Cardiac fibroblast (primary cell): ENCODE results near the gene OR3A1.
"Not testable (repeated sequence)": the region's sequence is repeated elsewhere in the genome, so short reads cannot be mapped to it uniquely, and the experiment has no call there.

Source experiments
- DNase-seq, 2 donors: peaks; one replicate each; pipeline versions ENCODE4 v3.0.0 to v3.0.0-alpha.2; 2010; ENCODE audit warnings: low read depth in 2 of 2
- H3K4me3 ChIP-seq, 2 donors: replicated peaks in 1 of 2; 1 replicate in 1 of 2; 2 replicates in 1 of 2; pipeline ENCODE4 v1.5.1; 2011; ENCODE audit warnings: low read depth in 2 of 2, low read length in 2 of 2, mild to moderate bottlenecking in 2 of 2, moderate library complexity in 1 of 2
- CTCF ChIP-seq: IDR thresholded peaks from one replicate; pipeline ENCODE4 v1.5.1; 2011; ENCODE audit warnings: low read depth, mild to moderate bottlenecking, low read length, inconsistent platforms

The OR3A1 gene

DNA sequence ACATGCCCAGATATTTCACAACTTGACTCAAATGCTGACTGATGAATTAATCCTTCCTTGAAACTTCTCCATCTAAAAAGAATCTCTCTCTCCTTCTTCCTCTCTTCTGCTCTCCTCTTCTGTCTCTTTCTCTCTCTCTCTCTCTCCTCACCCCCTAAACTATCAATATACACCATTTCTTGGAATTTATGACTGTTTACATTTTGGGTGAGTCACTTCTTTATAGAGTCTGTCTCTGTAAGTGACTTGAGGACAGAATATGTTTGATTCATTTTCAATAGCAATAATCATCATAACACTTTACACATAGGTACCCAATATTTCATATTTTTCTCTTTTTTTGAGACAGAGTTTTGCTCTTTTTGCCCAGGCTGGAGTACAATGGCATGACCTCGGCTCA lies 15.3 kb downstream of the OR3A1 start:
- no peak for TF ChIP-seq CTCF

DNA sequence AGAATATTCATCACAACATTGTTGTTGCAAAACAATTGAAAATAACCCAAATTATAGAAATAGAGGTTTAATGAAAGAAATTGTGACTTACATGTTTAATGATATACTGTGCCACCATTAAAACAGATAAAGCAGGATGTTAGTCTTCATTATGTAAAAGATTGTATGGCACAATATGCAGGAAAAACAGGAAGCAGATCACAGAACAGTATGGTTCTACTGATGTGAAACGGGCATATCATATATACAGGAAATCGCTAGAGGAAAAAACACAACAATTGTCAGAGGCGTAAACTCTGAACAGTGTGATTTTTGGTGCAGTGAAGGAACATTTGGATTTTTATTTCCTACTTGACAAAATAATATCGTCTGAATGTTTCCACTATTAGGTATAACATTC lies 22.0 kb downstream of the OR3A1 start:
- no peak overlapping the region for H3K4me3 ChIP-seq
- no peak for TF ChIP-seq CTCF
- DNase-seq: no peak

More for the DNA sequence above, 15.3 kb downstream of the OR3A1 start:
- H3K4me3 ChIP-seq: no peak overlapping the region
- no peak for DNase-seq

GRCh38 chr17:3271072-3271848 lies 26.9 kb downstream of the OR3A1 start:
- H3K4me3 ChIP-seq: no peak overlapping the region
- DNase-seq: no peak

GRCh38 chr17:3260600-3260999 lies 37.6 kb downstream of the OR3A1 start:
- TF ChIP-seq CTCF: no peak
- no peak overlapping the region for H3K4me3 ChIP-seq
- DNase-seq: no peak

More at GRCh38 chr17:3271072-3271848, 26.9 kb downstream of the OR3A1 start:
- TF ChIP-seq CTCF: no peak

DNA sequence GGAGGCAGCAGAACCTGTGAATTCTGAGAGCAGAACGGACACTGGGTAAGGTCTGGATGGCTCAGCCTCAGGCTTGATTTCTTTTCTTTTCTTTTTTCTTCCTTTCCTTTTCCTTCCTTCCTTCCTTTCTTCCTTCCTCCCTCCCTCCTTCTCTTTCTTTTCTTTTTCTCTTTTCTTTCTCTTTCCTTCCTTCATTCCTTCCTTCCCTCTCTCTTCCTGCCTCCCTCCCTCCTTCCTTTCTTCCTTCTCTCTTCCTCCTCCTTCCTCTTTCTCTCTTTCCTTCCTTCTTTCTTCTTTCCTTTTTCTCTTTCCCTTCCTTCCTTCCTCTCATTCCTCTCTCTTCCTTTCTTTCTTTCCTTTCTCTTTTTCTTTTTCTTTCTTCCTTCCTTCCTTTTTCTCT lies 38.0 kb downstream of the OR3A1 start:
- H3K4me3 ChIP-seq: no peak overlapping the region
- no peak for DNase-seq
- no peak for TF ChIP-seq CTCF

- no peak for DNase-seq
- no peak for TF ChIP-seq CTCF
- H3K4me3 ChIP-seq: no peak overlapping the region
These were observed 41.6 kb downstream of the OR3A1 start for GRCh38 chr17:3256575-3256974.

DNA sequence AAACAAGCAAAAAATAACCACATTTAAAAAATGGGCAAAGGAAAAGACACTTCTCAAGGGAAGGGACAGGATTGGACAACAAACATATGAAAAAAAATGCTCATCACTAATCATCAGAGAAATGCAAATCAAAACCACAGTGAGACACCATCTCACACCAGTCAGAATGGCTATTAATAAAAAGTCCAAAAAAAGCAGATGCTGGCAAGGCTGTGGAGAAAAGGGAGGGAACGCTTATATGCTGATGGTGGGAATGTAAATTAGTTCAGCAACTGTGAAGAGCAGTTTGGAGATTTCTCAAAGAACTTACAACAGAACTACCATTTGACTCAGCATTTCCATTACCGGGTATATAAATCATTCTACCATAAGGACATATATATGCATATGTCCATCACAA lies 49.1 kb downstream of the OR3A1 start:
- not testable (repeated sequence) for DNase-seq, H3K4me3 ChIP-seq

GRCh38 chr17:3244841-3245240 lies 53.3 kb downstream of the OR3A1 start:
- H3K4me3 ChIP-seq, DNase-seq: not testable (repeated sequence)

- not testable (repeated sequence) for DNase-seq, H3K4me3 ChIP-seq
These were observed 57.1 kb downstream of the OR3A1 start for GRCh38 chr17:3241044-3241443.
